GM18507 (cell line): ENCODE results near the gene PLVAP.
A peak's percentile ranks its signal among the peaks of the same experiment; 100 is the strongest.

Experiments
- DNase-seq: peaks from one replicate; pipeline ENCODE4 v3.0.0; 2011; ENCODE audit warnings: low read depth; ENCODE audit not compliant: insufficient read length; ENCODE audit errors: extremely low spot score
- FAIRE-seq: peaks from 2 replicates; lab custom pipeline; 2011; peaks lifted over from hg19 to GRCh38; lab: Jason Lieb, UNC

PLVAP gene

DNA sequence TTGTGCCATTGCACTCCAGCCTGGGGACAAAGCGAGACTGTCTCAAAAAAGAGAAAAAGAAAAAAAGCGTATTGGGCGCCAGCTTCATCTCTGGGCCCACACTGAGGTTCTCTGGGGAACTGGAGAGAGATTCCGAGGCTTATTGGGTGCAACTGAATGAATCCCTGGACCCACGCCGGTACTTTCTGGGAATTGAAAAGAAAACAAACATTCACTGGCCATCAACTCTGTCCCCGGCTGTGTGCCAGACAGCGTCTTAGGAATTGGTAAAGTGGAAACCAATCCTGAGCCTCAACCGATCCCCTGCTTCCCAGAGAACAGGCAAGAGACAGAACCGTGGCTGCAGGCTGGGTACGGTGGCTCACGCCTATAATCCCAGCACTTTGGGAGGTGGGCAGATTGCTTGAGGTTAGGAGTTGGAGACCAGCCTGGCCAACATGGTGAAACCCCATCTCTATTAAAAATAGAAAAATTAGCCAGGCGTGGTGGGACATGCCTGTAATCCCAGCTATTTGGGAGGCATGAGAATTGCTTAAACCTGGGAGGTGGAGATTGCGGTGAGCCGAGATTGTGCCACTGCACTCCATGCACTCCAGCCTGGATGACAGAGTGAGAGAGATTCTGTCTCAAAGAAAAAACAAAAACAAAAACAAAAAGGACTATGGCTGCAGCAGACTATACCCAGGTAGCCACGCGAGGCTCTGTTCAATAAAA lies 51.1 kb downstream of the PLVAP start:
- FAIRE-seq (no peak), DNase-seq (no peak)

DNA sequence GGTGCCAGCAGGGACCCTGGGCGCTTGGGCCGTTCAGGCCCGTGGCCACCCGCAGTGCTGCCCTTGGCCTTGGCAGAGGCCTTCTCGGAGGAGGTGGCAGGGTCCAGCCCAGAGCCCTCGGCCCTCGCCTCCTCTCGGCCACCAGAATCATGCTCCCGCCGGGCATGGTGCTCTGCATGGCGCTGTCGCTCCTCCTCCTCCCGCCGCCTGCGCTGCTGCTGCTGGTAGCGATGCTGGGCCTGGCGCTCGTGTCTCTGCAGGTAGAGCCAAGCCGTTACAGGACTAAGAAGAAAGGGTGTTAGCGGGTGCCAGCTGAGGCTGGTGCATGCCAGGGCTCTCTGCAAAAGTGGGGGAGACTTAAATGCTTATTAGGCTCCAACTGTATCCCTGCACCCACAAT lies 52.0 kb downstream of the PLVAP start:
- FAIRE-seq (no peak), DNase-seq (no peak)

DNA sequence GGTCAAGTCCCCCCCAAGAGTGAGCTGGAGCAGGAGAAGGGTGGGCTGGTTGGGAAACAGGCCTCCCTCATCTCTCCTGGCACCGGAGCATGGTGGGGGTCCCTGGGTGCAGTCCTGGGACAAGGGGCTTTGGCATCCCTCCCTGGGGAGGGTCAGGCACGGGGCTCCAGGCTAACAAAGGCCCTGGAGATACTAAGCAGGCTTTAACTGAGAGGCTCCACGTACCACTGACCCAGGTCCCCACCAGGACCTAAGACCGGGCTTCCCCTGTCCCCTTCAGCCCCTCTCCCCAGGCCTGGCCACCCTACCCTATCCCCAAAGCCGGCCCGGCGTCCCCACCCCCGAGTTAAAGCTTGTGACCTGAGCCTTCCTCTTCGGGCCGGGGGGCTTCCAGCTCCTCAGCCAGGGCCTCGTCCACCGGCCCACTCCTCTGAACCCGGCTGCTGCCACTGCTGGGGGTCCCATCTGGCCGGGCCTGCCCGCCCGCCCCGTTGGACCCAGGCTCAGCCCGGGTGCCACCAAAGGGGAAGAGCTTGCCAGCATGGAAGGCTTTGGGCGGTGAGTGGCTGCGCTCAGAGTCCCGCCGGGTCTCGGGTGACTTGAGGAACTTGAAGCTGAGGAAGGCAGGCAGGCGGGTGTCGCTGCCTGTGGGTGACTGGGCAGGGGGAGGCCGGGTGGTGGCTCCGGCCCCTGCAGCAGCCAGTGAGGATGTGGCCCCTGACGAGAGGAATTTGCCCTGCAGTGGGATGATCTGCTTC lies 52.6 kb downstream of the PLVAP start:
- no peak for DNase-seq
- FAIRE-seq: no peak

DNA sequence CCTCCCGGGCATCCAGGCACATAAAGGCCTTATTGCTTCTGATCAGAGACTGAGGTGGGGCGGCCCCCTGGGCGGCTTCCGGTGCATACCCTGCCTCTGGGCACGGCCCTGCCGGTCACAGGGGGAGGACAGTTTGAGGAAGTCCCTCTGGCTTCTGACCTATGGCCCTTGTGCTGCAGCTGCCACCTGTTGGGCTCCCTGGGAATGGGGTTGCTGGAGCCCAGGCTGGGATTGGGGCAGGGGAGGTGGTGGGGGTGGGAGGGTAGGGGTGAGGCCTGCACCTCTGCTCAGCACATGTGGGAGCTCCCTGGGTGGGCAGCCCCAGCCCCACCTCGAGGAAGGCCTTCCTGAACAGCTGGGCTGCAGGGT lies 53.2 kb downstream of the PLVAP start:
- FAIRE-seq (no peak), DNase-seq (no peak)

DNA sequence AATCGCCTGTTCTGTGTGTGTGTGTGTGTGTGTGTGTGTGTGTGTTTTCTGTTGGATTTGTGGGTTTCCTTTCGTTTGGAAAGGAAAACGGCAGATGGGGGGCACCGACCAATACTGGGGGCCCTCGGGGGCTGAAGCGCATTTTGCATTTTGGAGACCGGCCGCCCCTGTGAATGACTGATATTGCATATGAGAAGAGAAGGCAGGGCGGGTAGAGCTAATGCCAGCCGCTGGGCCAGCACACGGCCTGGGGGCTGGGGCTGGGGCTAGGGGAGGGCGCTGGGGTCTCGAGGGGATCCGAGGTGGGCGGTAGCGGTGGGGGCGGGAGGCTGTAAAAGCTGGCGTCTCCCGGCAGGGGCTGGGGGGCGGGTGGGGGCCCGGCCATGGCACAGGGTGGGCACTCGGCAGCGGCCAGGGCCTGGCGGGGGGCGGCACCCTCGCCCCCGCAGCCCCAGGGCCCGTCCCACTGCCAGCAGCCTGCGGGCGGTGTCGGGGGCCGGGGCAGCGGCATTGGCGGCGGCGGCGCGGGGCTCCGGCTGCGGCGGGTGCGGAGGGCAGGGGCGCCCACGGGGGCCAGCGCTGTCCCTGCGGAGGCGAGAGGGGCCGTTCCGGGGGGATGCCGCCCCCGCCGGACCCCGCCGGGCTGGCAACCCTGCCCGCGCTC lies 53.7 kb downstream of the PLVAP start:
- FAIRE-seq (no peak), DNase-seq (no peak)

DNA sequence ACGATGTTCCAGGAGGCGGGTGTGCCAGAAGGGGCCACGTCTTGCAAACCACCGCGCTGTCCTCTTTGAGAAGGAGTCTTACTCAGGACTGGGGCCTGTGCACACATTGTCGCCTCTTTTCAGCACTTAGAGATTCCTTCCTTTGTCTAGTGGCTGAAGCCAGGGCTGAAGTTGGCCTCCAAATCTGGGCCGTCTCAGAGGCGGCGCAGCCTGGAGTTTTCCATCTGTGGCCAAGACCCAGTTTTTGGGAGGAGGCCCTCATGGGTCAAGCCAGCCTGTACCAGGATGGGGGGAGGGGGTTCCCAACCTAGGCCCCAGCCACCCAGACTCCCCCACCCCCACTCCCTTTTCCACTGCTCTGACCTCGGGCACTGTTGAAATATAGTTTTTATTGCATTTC lies 54.3 kb downstream of the PLVAP start:
- FAIRE-seq (no peak), DNase-seq (no peak)

DNA sequence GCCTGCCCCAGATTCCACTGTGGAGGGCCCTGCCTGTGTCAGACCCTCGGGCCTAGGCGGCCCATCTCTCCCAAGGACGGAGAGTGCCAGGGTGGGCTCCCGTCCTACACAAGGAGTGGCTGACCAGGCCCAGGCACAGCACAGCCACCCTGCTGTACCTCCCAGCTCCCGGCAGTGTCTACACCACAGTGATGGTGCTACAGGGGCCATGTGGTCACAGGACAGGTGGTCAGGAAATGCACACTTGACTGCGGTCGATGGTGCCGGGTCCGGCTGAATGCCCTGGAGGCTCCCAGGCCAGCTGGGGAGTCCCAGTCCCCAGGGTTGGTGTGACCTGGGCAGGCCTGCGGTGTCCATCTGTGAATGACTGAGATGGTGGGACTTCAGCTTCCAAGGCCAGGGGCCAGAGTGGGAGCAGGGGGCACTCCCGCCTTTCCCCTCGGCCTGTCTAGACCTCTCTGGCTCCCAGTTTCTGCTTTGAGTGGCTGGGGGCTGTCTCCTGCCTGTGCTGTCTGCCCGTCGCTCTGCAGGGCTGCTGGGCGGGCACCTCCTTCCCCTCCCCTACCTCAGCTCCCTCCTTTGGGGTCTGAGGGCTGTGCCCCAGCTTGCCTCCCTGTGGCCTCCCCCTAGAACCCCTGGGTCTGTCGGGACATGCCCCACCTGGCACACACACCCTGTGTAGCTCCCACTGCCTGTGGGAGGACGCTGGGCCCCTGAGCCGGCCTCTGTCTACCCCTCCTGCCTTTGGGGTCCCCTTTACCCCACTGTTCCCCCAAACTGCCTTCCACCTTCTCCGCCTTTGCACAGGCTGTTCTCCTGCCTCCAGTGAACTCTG lies 55.3 kb downstream of the PLVAP start:
- FAIRE-seq: no peak
- no peak for DNase-seq

DNA sequence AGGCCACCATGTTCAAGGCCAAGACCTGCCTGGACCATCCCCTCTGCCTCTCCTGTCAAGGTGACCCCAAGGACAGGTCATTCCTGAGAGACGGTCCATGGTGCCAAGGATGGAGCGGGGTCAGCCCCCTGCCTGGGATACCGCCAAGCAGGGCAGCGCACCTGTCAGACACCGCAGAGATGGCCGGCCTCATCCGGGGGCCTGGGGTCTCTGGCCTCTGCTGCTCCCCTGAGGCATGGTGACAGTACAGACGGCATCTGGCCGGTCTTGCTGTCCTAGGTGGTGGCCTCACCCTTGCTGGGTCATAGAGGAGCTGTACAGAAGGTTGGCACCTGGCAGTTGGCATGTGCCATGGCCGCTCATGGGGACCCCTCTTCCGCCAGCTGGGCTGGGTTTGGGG lies 56.7 kb downstream of the PLVAP start:
- DNase-seq (no peak), FAIRE-seq (no peak)

DNA sequence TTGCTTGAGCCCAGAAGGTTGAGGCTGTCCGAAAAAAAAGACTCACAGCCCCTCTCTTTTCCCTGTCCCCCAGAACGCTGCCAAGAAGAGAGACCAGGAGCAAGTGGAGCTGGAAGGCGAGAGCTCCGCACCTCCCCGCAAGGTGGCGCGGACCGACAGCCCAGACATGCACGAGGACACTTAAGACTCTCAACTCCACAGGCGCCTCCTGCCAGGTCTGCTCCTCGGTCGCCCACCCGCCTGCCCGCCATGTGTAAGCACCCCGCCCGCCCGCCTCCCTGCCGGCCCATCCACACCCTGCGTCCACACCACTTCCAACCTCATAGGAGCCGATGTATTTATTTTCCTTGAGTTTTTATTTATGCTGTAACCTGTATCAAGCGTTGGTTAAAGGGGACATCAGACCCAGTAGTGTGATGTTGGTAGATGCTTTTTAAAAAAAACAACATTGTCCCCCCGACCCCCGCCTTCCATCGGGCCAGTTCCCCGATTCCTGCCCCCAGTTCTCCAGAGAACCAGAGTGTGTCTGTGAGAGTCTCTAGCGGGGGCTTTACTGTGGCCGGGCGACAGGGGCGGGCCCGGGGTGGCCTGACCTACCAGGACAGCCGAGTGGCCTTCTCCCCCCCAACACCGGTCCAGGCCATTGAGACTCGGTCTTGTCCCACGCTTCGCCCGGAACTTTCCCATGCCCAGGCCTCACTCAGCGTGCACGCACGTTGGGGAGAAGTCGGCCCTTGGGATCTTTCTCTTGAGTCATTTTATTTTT lies 57.5 kb downstream of the PLVAP start:
- DNase-seq (no peak), FAIRE-seq (no peak)

DNA sequence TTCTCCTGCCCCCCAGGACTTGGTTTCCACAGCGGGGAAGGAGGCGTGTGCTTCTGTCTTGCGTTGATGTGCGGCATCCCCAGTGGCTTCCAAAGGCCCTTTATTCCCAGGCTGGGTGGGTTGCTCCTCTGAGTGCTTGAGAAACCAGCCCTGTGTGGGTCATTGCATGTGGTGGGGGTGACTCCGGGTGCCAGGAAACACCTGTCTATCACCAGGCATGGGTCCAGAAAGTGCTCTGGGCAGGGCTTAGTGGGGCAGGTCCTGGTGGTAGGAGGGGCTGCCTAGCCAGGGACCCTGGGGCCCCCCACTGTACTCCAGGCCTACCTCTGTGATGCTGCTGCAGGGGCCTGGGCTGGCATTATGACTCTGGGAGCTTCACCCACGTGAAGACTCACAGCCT lies 58.2 kb downstream of the PLVAP start:
- FAIRE-seq: no peak
- DNase-seq: no peak

DNA sequence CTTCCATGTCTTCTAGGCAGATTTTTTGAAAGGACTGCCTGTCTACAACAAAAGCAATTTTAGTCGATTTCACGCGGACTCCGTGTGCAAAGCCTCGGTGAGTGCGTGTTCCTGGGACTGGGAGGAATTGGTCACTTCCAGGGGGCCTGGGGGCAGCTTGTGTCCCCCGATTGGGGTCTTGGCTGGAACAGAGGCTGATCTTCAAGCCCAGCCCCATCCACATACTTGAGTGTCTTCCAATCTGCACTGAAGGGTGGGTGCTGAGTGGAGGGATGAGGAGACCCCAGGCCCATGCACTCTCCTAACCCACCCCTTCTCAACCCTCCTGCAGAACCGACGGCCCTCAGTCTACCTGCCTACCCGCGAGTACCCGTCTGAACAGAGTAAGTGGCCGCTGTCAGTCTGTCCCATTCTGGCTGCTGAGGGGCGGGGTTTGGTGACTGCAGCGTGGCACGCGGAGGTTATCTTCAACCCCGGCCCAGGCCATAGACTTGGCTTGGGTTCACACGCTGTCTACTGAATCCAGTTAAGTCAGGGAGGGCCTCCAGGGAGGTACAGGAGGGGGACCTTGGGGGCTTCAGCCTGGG lies 63.0 kb downstream of the PLVAP start:
- DNase-seq: no peak
- no peak for FAIRE-seq

DNA sequence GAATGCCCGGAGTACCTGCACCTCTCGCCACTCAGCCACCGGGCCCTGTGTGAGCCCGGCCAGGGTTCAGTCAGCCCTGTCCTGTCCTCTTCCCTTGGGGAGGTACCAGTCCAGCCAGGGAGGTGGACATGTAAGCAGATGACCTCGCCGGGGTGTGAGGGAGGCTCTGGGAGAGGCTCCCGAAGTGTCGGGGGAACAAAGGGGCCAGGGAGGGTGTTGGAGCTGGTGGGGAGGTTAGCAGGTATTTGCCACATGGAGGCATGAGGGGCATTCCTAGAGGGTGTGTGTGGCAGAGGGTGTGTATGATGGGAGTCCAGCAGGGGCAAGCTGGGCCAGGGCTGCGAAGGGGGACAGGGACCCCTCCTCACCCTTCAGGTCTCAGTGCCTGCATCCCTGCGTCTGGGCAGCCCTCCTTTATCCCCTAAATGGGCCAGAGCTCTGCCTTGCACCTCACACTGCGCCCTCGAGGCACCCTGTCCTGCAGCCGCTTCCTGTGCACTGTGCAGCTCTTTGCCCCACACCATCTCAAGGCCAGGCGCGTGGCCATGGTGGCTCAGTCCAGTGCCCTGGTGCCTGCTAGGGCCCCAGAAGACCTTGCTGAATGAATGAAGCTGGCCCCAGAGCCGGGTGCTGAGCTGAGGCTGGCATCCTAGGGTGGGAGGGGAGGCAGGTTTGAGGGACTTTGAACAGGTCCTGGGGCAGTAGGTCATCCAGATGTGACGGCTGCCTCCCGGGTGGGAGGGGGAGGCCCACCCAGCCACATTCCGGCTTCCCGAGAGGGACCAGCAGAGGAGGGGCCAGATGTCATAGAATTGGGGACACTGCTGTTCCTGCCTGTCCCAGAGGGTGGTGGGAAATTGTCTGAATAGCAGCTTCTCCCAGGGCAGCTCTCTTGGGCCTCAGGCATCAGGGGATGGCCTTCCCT lies 64.7 kb downstream of the PLVAP start:
- no peak for DNase-seq
- no peak for FAIRE-seq

DNA sequence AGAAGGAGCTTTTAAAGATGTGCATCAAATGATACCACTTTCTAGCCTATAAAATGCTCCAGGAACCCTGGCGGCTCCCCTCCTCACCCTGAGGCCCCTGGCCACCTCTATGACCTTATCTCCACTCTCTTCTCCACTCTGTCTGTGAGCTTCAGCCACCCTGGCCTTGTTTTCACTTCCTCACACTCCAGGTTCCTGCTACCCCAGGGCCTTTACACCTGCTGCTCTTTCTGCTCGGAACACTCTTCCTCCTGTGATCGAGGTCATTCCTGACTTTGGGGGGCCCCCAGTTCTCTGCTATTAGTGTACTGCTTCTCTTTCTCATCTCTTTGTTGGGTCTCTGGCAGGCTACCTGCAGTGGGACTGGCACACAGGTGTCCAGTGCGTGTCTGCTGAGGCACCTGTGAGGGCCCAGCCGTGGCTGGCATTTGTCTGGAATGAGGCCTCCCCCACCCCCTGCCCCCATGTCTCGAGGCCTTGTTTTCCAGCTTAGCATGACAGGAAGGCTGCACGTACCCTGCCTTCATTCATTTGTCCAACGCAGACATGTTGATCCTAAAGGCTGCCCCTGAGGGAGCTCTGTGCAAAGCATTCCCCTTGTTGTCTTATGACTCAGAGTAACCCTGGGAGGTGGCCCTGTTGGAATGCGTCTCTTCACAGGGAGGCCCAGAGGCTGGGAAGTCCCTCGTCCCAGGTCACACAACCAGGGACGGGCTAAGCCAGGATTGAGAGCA lies 65.5 kb downstream of the PLVAP start:
- FAIRE-seq: no peak
- no peak for DNase-seq

DNA sequence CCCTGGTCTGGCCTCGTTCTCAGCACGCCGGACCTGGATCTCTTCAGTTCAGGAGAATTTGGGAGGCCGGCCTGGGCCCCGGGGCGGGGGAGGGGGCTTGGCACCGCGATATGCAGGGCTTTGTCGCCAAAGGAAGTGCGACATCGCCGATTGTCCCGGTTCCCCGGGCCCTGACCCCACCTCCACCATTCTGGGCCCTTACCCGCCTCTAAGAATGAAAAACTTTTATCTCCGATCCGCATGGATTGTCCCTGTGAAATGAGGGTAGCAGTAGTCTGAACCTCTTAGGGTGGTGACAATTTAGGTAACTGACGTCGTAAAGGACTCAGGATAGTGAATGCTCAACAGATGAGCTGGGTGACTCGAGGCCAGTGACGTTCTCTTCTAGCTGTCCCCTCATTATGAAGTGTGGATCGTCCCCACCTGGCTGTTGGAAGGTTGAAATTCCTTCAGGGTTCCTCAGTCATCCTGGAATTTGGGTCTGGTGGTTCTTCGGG lies 67.1 kb downstream of the PLVAP start:
- FAIRE-seq: peak; percentile 38
- no peak for DNase-seq

DNA sequence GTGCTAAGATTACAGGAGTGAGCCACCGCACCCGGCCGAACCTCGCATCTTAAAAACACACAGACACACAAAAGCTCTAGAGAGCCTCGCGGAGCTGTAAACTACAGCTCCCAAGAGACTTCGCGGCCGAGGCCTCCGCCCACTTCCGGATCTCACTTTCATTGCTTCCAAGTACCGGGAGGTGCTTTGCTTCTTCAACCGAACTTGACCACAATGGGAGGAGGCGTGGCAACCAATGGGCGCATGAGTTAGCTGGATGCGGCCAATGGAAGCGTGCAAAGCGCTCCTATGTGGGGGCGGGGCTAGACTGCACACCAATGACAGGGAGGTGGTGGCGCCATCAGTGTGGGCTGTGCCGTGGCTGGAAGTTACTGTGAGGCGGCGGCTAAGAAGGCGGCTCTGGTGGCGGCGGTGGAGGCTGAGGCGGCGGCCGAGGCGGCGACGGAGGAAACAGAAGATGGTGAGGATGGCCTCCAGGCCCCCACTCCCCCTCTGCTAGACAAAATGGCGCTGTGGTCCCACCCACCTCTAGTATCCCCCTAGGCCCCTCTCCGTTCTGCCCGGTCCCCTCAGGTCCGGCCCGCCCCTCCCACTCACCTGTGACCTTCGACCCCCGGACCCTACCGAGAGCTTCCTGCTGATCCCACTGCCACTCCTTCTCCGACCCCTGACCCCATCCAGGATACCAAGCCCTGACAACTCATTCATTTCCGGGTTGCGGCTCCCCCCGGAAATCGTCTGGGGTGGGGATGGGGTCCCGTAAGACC lies 67.8 kb downstream of the PLVAP start, which contains the start of gene DDA1:
TSS of gene DDA1 (plus strand) at position 366 of the 767 bp plus-strand sequence. CDS start at position 458, 92 bp downstream.
- peak; percentile 98 for DNase-seq
- FAIRE-seq: peak; percentile 100

DNA sequence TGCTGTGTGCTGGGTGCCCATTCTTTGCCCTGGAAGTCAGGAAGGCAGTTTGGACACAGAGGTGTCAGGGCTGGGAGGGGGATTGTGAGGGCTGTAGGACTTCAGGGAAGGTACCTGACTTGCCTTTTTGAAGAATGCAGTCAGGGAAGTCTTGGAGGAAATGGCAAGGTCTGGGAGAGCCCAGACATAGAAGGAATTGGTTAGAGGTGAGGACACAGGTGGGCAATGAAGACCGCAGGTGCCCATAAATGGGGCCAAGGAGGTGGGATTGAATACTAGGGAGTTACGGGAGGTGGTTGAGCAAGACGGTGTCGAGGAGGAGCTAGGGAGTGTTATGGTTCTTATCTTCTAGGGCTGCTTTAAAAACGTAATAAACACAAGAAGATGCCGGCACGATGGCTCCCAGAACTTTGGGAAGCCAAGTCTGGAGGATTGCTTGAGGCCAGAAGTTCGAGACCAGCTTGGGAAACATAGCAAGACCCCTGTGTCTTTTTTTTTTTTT lies 69.2 kb downstream of the PLVAP start:
- DNase-seq (no peak), FAIRE-seq (no peak)
